CD14-positive monocyte (primary cell): Measurements from ENCODE around the gene MYL3. TPM values are rescaled to one million over a fixed set of nuclear protein-coding genes. Genes with fewer than 3 reads are reported as not detected.

ENCODE experiments used
- DNase-seq, 3 donors: peaks; one replicate each; pipeline ENCODE4 v3.0.0-alpha.2; 2011 to 2022
- H2AFZ ChIP-seq: 2 replicates; pipeline ENCODE4 v1.6.0; 2012; ENCODE audit warnings: mild to moderate bottlenecking, low read depth, low read length, inconsistent platforms; ENCODE audit not compliant: insufficient read depth, poor library complexity, severe bottlenecking
- H3K27ac ChIP-seq, 2 donors: 1 replicate in 1 of 2; 2 replicates in 1 of 2; pipeline ENCODE4 v1.5.1; 2012 to 2013; ENCODE audit warnings: low read length in 2 of 2, control low read depth in 1 of 2, inconsistent platforms in 1 of 2, low read depth in 1 of 2, mild to moderate bottlenecking in 1 of 2
- H3K27me3 ChIP-seq, 2 donors: one replicate each; pipeline versions ENCODE4 v1.6.0 to v1.6.1; 2011 to 2013; ENCODE audit warnings: low read length in 2 of 2; ENCODE audit not compliant: control insufficient read depth in 2 of 2, insufficient read depth in 2 of 2
- H3K36me3 ChIP-seq, 2 donors: replicated peaks in 1 of 2; 1 replicate in 1 of 2; 2 replicates in 1 of 2; pipeline versions ENCODE4 v1.5.1 to v1.6.1; 2012 to 2013; ENCODE audit warnings: low read length in 2 of 2, control low read depth in 1 of 2, inconsistent platforms in 1 of 2, mild to moderate bottlenecking in 1 of 2; ENCODE audit not compliant: insufficient read depth in 2 of 2, control insufficient read depth in 1 of 2
- H3K4me1 ChIP-seq, 2 donors: 1 replicate in 1 of 2; 2 replicates in 1 of 2; pipeline versions ENCODE4 v1.5.1 to v1.6.1; 2012 to 2013; ENCODE audit warnings: low read length in 2 of 2, control low read depth in 1 of 2, inconsistent platforms in 1 of 2, mild to moderate bottlenecking in 1 of 2, moderate library complexity in 1 of 2; ENCODE audit not compliant: insufficient read depth in 2 of 2, control insufficient read depth in 1 of 2
- H3K4me2 ChIP-seq: replicated peaks from 2 replicates; pipeline ENCODE3; 2012; ENCODE audit warnings: low read length, moderate library complexity, mild to moderate bottlenecking; ENCODE audit not compliant: poor library complexity, severe bottlenecking; ENCODE audit errors: extremely low read depth
- H3K4me3 ChIP-seq, 3 experiments: fragments of 200-600 bp in 1 of 3; sonication (generic) in 1 of 3; replicated peaks in 1 of 3; 1 replicate in 2 of 3; 2 replicates in 1 of 3; pipeline ENCODE4 v1.5.1; 2011 to 2013; ENCODE audit warnings: low read length in 3 of 3, mild to moderate bottlenecking in 3 of 3, control low read depth in 2 of 3, low read depth in 2 of 3, inconsistent platforms in 1 of 3, moderate library complexity in 1 of 3
- H3K79me2 ChIP-seq: 2 replicates; pipeline ENCODE4 v1.6.0; 2012; ENCODE audit warnings: mild to moderate bottlenecking, control low read depth, inconsistent platforms, low read length, moderate library complexity; ENCODE audit not compliant: insufficient read depth
- H3K9ac ChIP-seq: 2 replicates; pipeline ENCODE4 v1.6.0; 2017; ENCODE audit warnings: low read length, mild to moderate bottlenecking; ENCODE audit not compliant: insufficient read depth, poor library complexity, severe bottlenecking
- H3K9me3 ChIP-seq, 2 donors: replicated peaks in 1 of 2; 1 replicate in 1 of 2; 2 replicates in 1 of 2; pipeline versions ENCODE4 v1.5.1 to v1.6.1; 2012 to 2013; ENCODE audit warnings: low read length in 2 of 2, control low read depth in 1 of 2; ENCODE audit not compliant: control insufficient read depth in 1 of 2, insufficient read depth in 1 of 2
- H4K20me1 ChIP-seq: 2 replicates; pipeline ENCODE4 v1.6.0; 2012; ENCODE audit warnings: mild to moderate bottlenecking, low read length, control low read depth, moderate library complexity; ENCODE audit not compliant: insufficient read depth
- H3K27ac Mint-ChIP-seq, 7 donors: one replicate each; pipeline ENCODE4 v1.8.0; 2020; ENCODE audit warnings: mild to moderate bottlenecking in 7 of 7, mixed read lengths in 7 of 7, moderate library complexity in 6 of 7, inconsistent platforms in 2 of 7
- H3K27me3 Mint-ChIP-seq, 3 donors: one replicate each; pipeline ENCODE4 v1.8.0; 2021 to 2022; ENCODE audit warnings: low read depth in 3 of 3, mild to moderate bottlenecking in 3 of 3, mixed read lengths in 3 of 3, moderate library complexity in 3 of 3, inconsistent platforms in 1 of 3
- H3K36me3 Mint-ChIP-seq, 2 donors: one replicate each; pipeline ENCODE4 v1.8.0; 2020; ENCODE audit warnings: mixed read lengths in 2 of 2, inconsistent platforms in 1 of 2, mild to moderate bottlenecking in 1 of 2
- H3K4me1 Mint-ChIP-seq: one replicate; pipeline ENCODE4 v1.8.0; 2020; ENCODE audit warnings: mild to moderate bottlenecking, mixed read lengths
- H3K4me3 Mint-ChIP-seq, 2 donors: one replicate each; pipeline ENCODE4 v1.8.0; 2020; ENCODE audit warnings: mild to moderate bottlenecking in 2 of 2, mixed read lengths in 2 of 2, moderate library complexity in 1 of 2
- H3K9me3 Mint-ChIP-seq, 7 donors: one replicate each; pipeline ENCODE4 v1.8.0; 2020 to 2022; ENCODE audit warnings: mixed read lengths in 7 of 7, mild to moderate bottlenecking in 6 of 7, moderate library complexity in 6 of 7, inconsistent platforms in 2 of 7
- WGBS: methylation state at CpG from one replicate; pipeline ENCODE4 v1.1.5; 2013; ENCODE audit warnings: missing lambda C conversion rate; ENCODE audit not compliant: insufficient coverage; 5-methylcytosine and 5-hydroxymethylcytosine counted together
- intact Hi-C, 2 donors: fragments of 100-400 bp; cut with micrococcal nuclease; formaldehyde crosslinking; loops; one replicate each; pipeline versions ENCODE4 v1.15.0 to v1.15.1; 2023
- polyA plus RNA-seq, 3 donors: library from polyadenylated mRNA; depleted of rRNA in 1 of 3; unstranded in 2 of 3; stranded (reverse) in 1 of 3; fragments of 300-500 nt in 2 of 3; fragments of >200 nt in 1 of 3; fragmentation: Illumina TruSeq in 2 of 3; gene quantifications; 1 replicate in 2 of 3; 2 replicates in 1 of 3; pipeline ENCODE4 v1.2.3, GENCODE V29; 2012 to 2021
- TF ChIP-seq, protein P1 (sequence below): fragments of 200-600 bp; IDR thresholded peaks from one replicate; pipeline ENCODE4 v1.8.0; 2022; ENCODE audit warnings: antibody characterized with exemption, mild to moderate bottlenecking

MYL3 gene
- polyA plus RNA-seq, 3 donors, result not detected

DNA sequence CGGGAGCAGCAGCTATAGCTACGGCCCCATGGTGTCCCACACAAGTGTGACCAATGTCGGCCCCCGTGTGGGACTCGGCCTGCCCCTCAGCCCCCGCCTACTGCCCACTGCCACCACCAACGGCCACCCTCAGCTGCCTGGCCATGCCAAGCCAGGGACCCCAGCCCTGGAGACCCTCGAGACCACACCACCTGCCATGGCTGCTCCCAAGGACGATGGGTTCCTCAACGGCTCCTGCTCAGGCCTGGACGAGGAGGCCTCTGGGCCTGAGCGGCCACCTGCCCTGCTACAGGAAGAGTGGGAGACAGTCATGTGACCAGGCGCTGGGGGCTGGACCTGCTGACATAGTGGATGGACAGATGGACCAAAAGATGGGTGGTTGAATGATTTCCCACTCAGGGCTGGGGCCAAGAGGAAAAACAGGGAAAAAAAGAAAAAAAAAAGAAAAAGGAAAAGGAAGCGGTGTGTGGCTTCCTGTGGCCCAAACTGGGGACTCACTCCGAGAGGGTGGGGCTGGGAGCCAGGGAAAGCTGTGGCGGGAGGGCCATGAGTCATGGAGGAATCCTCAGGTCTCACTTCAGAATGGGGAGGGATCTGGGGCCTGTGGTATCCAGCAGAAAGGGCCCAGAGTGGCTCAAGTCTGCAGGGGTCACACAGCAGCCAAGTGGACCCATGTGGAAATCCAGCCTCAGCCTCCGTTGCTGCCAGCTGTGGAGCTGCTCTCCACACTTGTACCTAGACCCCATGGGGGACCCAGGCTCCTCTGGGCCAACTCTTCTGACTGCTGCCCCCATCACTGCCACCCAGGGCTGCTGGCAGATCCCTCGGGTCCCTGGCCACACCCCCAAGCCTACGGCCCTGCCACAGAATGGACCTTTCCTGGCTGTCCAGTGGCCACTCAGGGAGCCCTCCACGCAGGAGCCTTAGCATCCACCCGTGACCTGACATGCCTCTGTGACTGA, 40.4 kb upstream of the MYL3 start:
- H3K27me3 ChIP-seq, result peaks cover 3 to 12% of the 10 kb centered on the region in 2 donors
- no peak overlapping the region for H3K4me3 ChIP-seq
- no peaks in the 10 kb centered on the region for H3K79me2 ChIP-seq
- peak in 2 of 3 donors; percentile 15 to 57 for DNase-seq
- H3K9me3 ChIP-seq, result no peaks in the 10 kb centered on the region
- intact Hi-C loops, result no loop called here
- H3K27ac ChIP-seq, result no peak overlapping the region
- 66% methylated on average over 21 of the region's 21 CpGs for WGBS
- no peak overlapping the region for H2AFZ ChIP-seq
- no peaks in the 10 kb centered on the region for H4K20me1 ChIP-seq
- H3K4me1 Mint-ChIP-seq, result peaks cover 18% of the 10 kb centered on the region
- no peaks in the 10 kb centered on the region for H3K36me3 Mint-ChIP-seq
- no peaks in the 10 kb centered on the region for H3K36me3 ChIP-seq
- H3K9me3 Mint-ChIP-seq, result peaks cover 0 to 2% (median 0%) of the 10 kb centered on the region in 7 donors
- H3K27me3 Mint-ChIP-seq, result peaks cover 11 to 15% (median 12%) of the 10 kb centered on the region in 3 donors
- H3K9ac ChIP-seq, result no peak overlapping the region
- peaks cover 9 to 18% of the 10 kb centered on the region in 2 donors for H3K4me1 ChIP-seq
- H3K27ac Mint-ChIP-seq, result peak overlapping the region in 1 of 7 donors; percentile 65
- TF ChIP-seq, protein P1, sequence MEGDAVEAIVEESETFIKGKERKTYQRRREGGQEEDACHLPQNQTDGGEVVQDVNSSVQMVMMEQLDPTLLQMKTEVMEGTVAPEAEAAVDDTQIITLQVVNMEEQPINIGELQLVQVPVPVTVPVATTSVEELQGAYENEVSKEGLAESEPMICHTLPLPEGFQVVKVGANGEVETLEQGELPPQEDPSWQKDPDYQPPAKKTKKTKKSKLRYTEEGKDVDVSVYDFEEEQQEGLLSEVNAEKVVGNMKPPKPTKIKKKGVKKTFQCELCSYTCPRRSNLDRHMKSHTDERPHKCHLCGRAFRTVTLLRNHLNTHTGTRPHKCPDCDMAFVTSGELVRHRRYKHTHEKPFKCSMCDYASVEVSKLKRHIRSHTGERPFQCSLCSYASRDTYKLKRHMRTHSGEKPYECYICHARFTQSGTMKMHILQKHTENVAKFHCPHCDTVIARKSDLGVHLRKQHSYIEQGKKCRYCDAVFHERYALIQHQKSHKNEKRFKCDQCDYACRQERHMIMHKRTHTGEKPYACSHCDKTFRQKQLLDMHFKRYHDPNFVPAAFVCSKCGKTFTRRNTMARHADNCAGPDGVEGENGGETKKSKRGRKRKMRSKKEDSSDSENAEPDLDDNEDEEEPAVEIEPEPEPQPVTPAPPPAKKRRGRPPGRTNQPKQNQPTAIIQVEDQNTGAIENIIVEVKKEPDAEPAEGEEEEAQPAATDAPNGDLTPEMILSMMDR, result no peak
- H3K4me3 Mint-ChIP-seq, result no peak overlapping the region
- H3K4me2 ChIP-seq, result no peak overlapping the region

DNA sequence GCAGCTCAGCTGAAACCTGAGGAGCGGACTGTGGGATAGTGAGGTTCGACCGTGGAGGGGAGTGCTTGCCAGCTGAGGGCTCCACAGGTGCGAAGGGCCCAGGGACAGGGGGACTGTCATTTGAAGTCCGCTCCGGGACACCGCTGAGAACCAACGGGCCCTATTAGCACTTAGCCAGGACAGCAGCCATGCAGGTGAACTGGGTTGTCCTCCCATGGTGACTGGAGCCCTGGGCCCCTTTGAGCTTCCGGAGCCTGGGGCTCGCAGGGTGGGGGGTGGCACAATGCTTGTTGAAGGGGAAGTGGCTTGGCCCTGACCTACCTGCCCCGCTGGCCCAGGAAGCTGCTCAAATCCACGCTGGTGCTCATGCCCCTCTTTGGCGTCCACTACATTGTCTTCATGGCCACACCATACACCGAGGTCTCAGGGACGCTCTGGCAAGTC, 39.0 kb upstream of the MYL3 start:
- H2AFZ ChIP-seq, result no peak overlapping the region
- H3K27ac Mint-ChIP-seq, result peak overlapping the region in 1 of 7 donors; percentile 30
- no peak overlapping the region for H3K4me2 ChIP-seq
- 95% methylated on average over 9 of the region's 15 CpGs for WGBS
- H3K4me1 ChIP-seq, result peaks cover 9 to 18% of the 10 kb centered on the region in 2 donors
- no peaks in the 10 kb centered on the region for H4K20me1 ChIP-seq
- TF ChIP-seq, protein P1, result no peak
- no peak overlapping the region for H3K9ac ChIP-seq
- H3K4me1 Mint-ChIP-seq, result peaks cover 20% of the 10 kb centered on the region
- H3K27me3 Mint-ChIP-seq, result peaks cover 22 to 29% (median 26%) of the 10 kb centered on the region in 3 donors
- H3K36me3 Mint-ChIP-seq, result no peaks in the 10 kb centered on the region
- H3K79me2 ChIP-seq, result no peaks in the 10 kb centered on the region
- DNase-seq, result no peak
- no peak overlapping the region for H3K27ac ChIP-seq
- peaks cover 0 to 3% (median 0%) of the 10 kb centered on the region in 7 donors for H3K9me3 Mint-ChIP-seq
- H3K4me3 ChIP-seq, result no peak overlapping the region
- H3K36me3 ChIP-seq, result no peaks in the 10 kb centered on the region
- H3K27me3 ChIP-seq, result peaks cover 3 to 19% of the 10 kb centered on the region in 2 donors
- no peaks in the 10 kb centered on the region for H3K9me3 ChIP-seq
- intact Hi-C loops, result no loop called here
- H3K4me3 Mint-ChIP-seq, result no peak overlapping the region
